ENCODE measurements around the gene PRLH.

- TF ChIP-seq POLR2AphosphoS5 (IDR thresholded peaks at IDR 0.05; ENCODE audit: low read depth, low read length) (no peak), POLR2A (IDR thresholded peaks at IDR 0.05; ENCODE audit: low read depth, low read length) (no peak)
These were observed 10.8 kb upstream of the PRLH start for GRCh38 chr2:237555560-237555959.

Data from GM12892 (cell line).